GM23338 (cell line): ENCODE results near the gene A1BG. TPM values are rescaled to one million over a fixed set of nuclear protein-coding genes. Genes with fewer than 3 reads are reported as not detected.
"Not testable (repeated sequence)": the region's sequence is repeated elsewhere in the genome, so short reads cannot be mapped to it uniquely, and the experiment has no call there.

Experiments
- ATAC-seq: fragments of 200-7000 bp; cut with Tn5 transposase; 3 replicates; pipeline ENCODE4 v1.9.1; 2020
- DNase-seq: peaks from one replicate; pipeline ENCODE4 v3.0.0-alpha.2; 2015; ENCODE audit warnings: low spot score
- H2AFZ ChIP-seq: fragments of 200-600 bp; sonication (generic); 2 replicates; pipeline ENCODE4 v1.8.0; 2016; ENCODE audit warnings: antibody characterized with exemption, mild to moderate bottlenecking, moderate library complexity
- H3F3A ChIP-seq: fragments of 200-600 bp; sonication (generic); replicated peaks from 2 replicates; pipeline ENCODE4 v1.8.0; 2017; ENCODE audit warnings: antibody characterized with exemption, mixed run types, low read depth
- H3K27ac ChIP-seq: fragments of 200-600 bp; sonication (generic); 2 replicates; pipeline ENCODE4 v1.6.1; 2016; ENCODE audit warnings: low read depth
- H3K27me3 ChIP-seq: fragments of 200-600 bp; sonication (generic); 2 replicates; pipeline ENCODE4 v1.8.0; 2016; ENCODE audit warnings: mild to moderate bottlenecking, mixed run types, moderate library complexity; ENCODE audit not compliant: insufficient read depth
- H3K36me3 ChIP-seq: fragments of 200-600 bp; sonication (generic); 2 replicates; pipeline ENCODE4 v1.8.0; 2016; ENCODE audit warnings: mild to moderate bottlenecking; ENCODE audit not compliant: insufficient read depth
- H3K4me1 ChIP-seq: fragments of 200-600 bp; sonication (generic); 2 replicates; pipeline ENCODE4 v1.8.0; 2016; ENCODE audit warnings: mild to moderate bottlenecking, moderate library complexity; ENCODE audit not compliant: insufficient read depth
- H3K4me2 ChIP-seq: fragments of 200-600 bp; sonication (generic); 2 replicates; pipeline ENCODE4 v1.7.1; 2017; ENCODE audit warnings: mixed run types
- H3K4me3 ChIP-seq: fragments of 200-600 bp; sonication (generic); 2 replicates; pipeline ENCODE4 v1.6.1; 2016; ENCODE audit warnings: mixed run types
- H3K79me2 ChIP-seq: fragments of 200-600 bp; sonication (generic); replicated peaks from 2 replicates; pipeline ENCODE4 v1.8.0; 2017; ENCODE audit warnings: mild to moderate bottlenecking; ENCODE audit not compliant: insufficient read depth
- H3K9me2 ChIP-seq: fragments of 200-600 bp; sonication (generic); 2 replicates; pipeline ENCODE4 v1.8.0; 2017; ENCODE audit not compliant: insufficient read depth
- H4K20me1 ChIP-seq: fragments of 200-600 bp; sonication (generic); replicated peaks from 2 replicates; pipeline ENCODE4 v1.8.0; 2017; ENCODE audit warnings: mild to moderate bottlenecking; ENCODE audit not compliant: insufficient read depth
- H3K27ac Mint-ChIP-seq: 2 replicates; pipeline ENCODE4 v1.8.0; 2020; ENCODE audit warnings: inconsistent platforms, mild to moderate bottlenecking, moderate library complexity, mixed read lengths
- H3K27me3 Mint-ChIP-seq: 3 replicates; pipeline ENCODE4 v1.8.0; 2022; ENCODE audit warnings: low read depth, mild to moderate bottlenecking, moderate library complexity, mixed read lengths, inconsistent platforms; ENCODE audit not compliant: insufficient read depth, poor library complexity
- H3K36me3 Mint-ChIP-seq: 3 replicates; pipeline ENCODE4 v1.8.0; 2021; ENCODE audit warnings: low read depth, mild to moderate bottlenecking, inconsistent platforms, moderate library complexity, mixed read lengths
- H3K4me1 Mint-ChIP-seq: 3 replicates; pipeline ENCODE4 v1.8.0; 2020; ENCODE audit warnings: mild to moderate bottlenecking, inconsistent platforms, mixed read lengths
- H3K4me3 Mint-ChIP-seq: 3 replicates; pipeline ENCODE4 v1.8.0; 2021; ENCODE audit warnings: moderate library complexity, mild to moderate bottlenecking, inconsistent platforms, mixed read lengths
- H3K9me3 Mint-ChIP-seq: 3 replicates; pipeline ENCODE4 v1.8.0; 2020; ENCODE audit warnings: moderate library complexity, mild to moderate bottlenecking, inconsistent platforms, mixed read lengths
- EZH2 ChIP-seq: fragments of 200-600 bp; sonication (generic); IDR thresholded peaks from one replicate; pipeline ENCODE4 v1.8.0; 2017; ENCODE audit warnings: antibody characterized with exemption, mild to moderate bottlenecking, low read depth; ENCODE audit not compliant: unreplicated experiment
- EZH2phosphoT487 ChIP-seq: fragments of 200-600 bp; sonication (generic); IDR thresholded peaks from one replicate; pipeline ENCODE4 v1.8.1; 2018; ENCODE audit warnings: antibody characterized with exemption; ENCODE audit not compliant: unreplicated experiment
- NANOG ChIP-seq: IDR thresholded peaks from 2 replicates; pipeline ENCODE4 v1.6.1; 2016; ENCODE audit warnings: antibody characterized with exemption, borderline replicate concordance
- POLR2AphosphoS5 ChIP-seq: IDR thresholded peaks from 2 replicates; pipeline ENCODE4 v1.6.1; 2016; ENCODE audit warnings: antibody characterized with exemption, low read depth
- STAT1 ChIP-seq: IDR thresholded peaks from one replicate; pipeline ENCODE4 v1.6.1; 2016; ENCODE audit warnings: antibody characterized with exemption; ENCODE audit not compliant: unreplicated experiment
- ZNF331 ChIP-seq: fragments of 250-450 bp; sonication (Bioruptor Pico); IDR thresholded peaks from 2 replicates; pipeline ENCODE4 v1.5.0; 2020; ENCODE audit warnings: low read depth, mild to moderate bottlenecking, moderate library complexity
- polyA plus RNA-seq: library from polyadenylated mRNA; unstranded; fragments of >200 nt; fragmentation: Nextera tagmentation; extraction: Ambion mirVana; gene quantifications from 2 replicates; pipeline ENCODE4 v1.2.1, GENCODE V29; 2016
- total RNA-seq: library from RNA; depleted of rRNA; stranded (reverse); fragments of >200 nt; shearing (Covaris generic); gene quantifications from 2 replicates; pipeline ENCODE4 v1.2.3, GENCODE V29; 2014
- TF ChIP-seq, protein P1 (sequence below): IDR thresholded peaks from one replicate; pipeline ENCODE4 v1.6.1; 2018; ENCODE audit warnings: antibody characterized with exemption; ENCODE audit not compliant: unreplicated experiment
- TF ChIP-seq, protein P2 (sequence below): fragments of 250-450 bp; sonication (Bioruptor Pico); IDR thresholded peaks from 2 replicates; pipeline ENCODE4 v1.5.0; 2020; ENCODE audit warnings: mild to moderate bottlenecking, moderate library complexity
- TF ChIP-seq, protein P3 (sequence below), 2 experiments: fragments of 200-600 bp in 1 of 2; sonication (generic) in 1 of 2; conservative IDR thresholded peaks; 2 replicates each; pipeline versions ENCODE4 v1.5.1 to v1.6.1; 2016 to 2017; ENCODE audit warnings: antibody characterized with exemption in 2 of 2, low read depth in 2 of 2, mild to moderate bottlenecking in 2 of 2, moderate library complexity in 1 of 2
- TF ChIP-seq, protein P4 (sequence below): IDR thresholded peaks from 2 replicates; pipeline ENCODE4 v1.6.1; 2016; ENCODE audit warnings: antibody characterized with exemption

A1BG gene
- total and polyA plus RNA-seq, 2 experiments from 2014 or later: 17.7 to 43.5 TPM

DNA sequence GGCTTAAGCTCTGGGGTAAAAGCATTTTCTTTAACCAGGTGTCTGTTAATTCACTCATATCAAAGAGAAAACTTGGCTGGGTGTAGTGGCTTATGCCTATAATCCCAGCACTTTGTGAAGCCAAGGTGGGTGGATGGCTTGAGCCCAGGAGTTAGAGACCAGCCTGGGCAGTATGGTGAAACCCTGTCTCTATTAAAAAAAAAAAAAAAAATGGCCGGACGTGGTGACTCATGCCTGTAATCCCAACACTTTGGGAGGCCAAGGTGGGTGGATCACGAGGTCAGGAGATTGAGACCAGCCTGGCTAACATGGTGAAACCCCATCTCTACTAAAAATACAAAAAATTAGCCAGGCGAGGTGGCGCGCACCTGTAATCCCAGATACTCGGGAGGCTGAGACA lies 23.4 kb upstream of the A1BG start:
- H3K4me3 Mint-ChIP-seq, ATAC-seq: not testable (repeated sequence)

DNA sequence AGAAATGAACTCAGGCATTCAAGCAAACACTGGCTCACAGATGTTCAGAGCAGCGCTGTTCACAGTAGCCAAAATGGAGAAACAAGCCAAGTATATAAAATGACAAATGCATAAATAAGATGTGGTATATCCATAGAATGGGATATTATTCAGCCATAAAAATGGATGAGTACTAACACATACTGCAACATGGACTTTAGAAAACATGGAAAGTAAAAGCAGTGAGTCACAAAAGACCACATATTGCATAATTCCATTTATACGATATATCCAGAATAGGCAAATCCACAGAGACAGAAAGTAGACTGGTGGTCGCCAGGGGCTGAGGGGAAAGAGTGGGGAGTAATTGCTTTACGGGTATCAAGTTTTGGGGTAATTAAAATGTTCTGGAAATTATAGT lies 20.9 kb upstream of the A1BG start:
- Histone ChIP-seq H3K4me2 (no peak overlapping the region), H4K20me1 (no peaks in the 10 kb centered on the region), H3K36me3 (no peaks in the 10 kb centered on the region), H3F3A (no peaks in the 10 kb centered on the region), H3K4me3 (no peak overlapping the region), H3K4me1 (no peaks in the 10 kb centered on the region), H3K27me3 (no peaks in the 10 kb centered on the region), H3K27ac (no peak overlapping the region), H3K9me2 (no peaks in the 10 kb centered on the region), H2AFZ (no peak overlapping the region), H3K79me2 (no peaks in the 10 kb centered on the region)
- DNase-seq: no peak
- ATAC-seq: no peak
- no peak overlapping the region for H3K27ac Mint-ChIP-seq
- no peaks in the 10 kb centered on the region; the same call in 2 of the 3 replicates for H3K4me1 Mint-ChIP-seq
- no peak overlapping the region for H3K4me3 Mint-ChIP-seq
- H3K9me3 Mint-ChIP-seq: no peaks in the 10 kb centered on the region
- H3K27me3 Mint-ChIP-seq: peaks cover 10% of the 10 kb centered on the region
- H3K36me3 Mint-ChIP-seq: no peaks in the 10 kb centered on the region
- TF ChIP-seq, protein P1, sequence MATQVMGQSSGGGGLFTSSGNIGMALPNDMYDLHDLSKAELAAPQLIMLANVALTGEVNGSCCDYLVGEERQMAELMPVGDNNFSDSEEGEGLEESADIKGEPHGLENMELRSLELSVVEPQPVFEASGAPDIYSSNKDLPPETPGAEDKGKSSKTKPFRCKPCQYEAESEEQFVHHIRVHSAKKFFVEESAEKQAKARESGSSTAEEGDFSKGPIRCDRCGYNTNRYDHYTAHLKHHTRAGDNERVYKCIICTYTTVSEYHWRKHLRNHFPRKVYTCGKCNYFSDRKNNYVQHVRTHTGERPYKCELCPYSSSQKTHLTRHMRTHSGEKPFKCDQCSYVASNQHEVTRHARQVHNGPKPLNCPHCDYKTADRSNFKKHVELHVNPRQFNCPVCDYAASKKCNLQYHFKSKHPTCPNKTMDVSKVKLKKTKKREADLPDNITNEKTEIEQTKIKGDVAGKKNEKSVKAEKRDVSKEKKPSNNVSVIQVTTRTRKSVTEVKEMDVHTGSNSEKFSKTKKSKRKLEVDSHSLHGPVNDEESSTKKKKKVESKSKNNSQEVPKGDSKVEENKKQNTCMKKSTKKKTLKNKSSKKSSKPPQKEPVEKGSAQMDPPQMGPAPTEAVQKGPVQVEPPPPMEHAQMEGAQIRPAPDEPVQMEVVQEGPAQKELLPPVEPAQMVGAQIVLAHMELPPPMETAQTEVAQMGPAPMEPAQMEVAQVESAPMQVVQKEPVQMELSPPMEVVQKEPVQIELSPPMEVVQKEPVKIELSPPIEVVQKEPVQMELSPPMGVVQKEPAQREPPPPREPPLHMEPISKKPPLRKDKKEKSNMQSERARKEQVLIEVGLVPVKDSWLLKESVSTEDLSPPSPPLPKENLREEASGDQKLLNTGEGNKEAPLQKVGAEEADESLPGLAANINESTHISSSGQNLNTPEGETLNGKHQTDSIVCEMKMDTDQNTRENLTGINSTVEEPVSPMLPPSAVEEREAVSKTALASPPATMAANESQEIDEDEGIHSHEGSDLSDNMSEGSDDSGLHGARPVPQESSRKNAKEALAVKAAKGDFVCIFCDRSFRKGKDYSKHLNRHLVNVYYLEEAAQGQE: no peak
- no peak for TF ChIP-seq ZNF331 (CRISPR knock-in tag)
- TF ChIP-seq STAT1: no peak
- no peak for TF ChIP-seq EZH2
- no peak for TF ChIP-seq EZH2phosphoT487
- TF ChIP-seq, protein P2, sequence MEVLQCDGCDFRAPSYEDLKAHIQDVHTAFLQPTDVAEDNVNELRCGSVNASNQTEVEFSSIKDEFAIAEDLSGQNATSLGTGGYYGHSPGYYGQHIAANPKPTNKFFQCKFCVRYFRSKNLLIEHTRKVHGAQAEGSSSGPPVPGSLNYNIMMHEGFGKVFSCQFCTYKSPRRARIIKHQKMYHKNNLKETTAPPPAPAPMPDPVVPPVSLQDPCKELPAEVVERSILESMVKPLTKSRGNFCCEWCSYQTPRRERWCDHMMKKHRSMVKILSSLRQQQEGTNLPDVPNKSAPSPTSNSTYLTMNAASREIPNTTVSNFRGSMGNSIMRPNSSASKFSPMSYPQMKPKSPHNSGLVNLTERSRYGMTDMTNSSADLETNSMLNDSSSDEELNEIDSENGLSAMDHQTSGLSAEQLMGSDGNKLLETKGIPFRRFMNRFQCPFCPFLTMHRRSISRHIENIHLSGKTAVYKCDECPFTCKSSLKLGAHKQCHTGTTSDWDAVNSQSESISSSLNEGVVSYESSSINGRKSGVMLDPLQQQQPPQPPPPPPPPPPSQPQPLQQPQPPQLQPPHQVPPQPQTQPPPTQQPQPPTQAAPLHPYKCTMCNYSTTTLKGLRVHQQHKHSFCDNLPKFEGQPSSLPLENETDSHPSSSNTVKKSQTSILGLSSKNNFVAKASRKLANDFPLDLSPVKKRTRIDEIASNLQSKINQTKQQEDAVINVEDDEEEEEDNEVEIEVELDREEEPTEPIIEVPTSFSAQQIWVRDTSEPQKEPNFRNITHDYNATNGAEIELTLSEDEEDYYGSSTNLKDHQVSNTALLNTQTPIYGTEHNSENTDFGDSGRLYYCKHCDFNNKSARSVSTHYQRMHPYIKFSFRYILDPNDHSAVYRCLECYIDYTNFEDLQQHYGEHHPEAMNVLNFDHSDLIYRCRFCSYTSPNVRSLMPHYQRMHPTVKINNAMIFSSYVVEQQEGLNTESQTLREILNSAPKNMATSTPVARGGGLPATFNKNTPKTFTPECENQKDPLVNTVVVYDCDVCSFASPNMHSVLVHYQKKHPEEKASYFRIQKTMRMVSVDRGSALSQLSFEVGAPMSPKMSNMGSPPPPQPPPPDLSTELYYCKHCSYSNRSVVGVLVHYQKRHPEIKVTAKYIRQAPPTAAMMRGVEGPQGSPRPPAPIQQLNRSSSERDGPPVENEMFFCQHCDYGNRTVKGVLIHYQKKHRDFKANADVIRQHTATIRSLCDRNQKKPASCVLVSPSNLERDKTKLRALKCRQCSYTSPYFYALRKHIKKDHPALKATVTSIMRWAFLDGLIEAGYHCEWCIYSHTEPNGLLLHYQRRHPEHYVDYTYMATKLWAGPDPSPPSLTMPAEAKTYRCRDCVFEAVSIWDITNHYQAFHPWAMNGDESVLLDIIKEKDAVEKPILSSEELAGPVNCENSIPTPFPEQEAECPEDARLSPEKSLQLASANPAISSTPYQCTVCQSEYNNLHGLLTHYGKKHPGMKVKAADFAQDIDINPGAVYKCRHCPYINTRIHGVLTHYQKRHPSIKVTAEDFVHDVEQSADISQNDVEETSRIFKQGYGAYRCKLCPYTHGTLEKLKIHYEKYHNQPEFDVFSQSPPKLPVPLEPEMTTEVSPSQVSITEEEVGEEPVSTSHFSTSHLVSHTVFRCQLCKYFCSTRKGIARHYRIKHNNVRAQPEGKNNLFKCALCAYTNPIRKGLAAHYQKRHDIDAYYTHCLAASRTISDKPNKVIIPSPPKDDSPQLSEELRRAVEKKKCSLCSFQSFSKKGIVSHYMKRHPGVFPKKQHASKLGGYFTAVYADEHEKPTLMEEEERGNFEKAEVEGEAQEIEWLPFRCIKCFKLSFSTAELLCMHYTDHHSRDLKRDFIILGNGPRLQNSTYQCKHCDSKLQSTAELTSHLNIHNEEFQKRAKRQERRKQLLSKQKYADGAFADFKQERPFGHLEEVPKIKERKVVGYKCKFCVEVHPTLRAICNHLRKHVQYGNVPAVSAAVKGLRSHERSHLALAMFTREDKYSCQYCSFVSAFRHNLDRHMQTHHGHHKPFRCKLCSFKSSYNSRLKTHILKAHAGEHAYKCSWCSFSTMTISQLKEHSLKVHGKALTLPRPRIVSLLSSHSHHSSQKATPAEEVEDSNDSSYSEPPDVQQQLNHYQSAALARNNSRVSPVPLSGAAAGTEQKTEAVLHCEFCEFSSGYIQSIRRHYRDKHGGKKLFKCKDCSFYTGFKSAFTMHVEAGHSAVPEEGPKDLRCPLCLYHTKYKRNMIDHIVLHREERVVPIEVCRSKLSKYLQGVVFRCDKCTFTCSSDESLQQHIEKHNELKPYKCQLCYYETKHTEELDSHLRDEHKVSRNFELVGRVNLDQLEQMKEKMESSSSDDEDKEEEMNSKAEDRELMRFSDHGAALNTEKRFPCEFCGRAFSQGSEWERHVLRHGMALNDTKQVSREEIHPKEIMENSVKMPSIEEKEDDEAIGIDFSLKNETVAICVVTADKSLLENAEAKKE (CRISPR knock-in tag): no peak
- no peak for TF ChIP-seq POLR2AphosphoS5
- TF ChIP-seq, protein P3, sequence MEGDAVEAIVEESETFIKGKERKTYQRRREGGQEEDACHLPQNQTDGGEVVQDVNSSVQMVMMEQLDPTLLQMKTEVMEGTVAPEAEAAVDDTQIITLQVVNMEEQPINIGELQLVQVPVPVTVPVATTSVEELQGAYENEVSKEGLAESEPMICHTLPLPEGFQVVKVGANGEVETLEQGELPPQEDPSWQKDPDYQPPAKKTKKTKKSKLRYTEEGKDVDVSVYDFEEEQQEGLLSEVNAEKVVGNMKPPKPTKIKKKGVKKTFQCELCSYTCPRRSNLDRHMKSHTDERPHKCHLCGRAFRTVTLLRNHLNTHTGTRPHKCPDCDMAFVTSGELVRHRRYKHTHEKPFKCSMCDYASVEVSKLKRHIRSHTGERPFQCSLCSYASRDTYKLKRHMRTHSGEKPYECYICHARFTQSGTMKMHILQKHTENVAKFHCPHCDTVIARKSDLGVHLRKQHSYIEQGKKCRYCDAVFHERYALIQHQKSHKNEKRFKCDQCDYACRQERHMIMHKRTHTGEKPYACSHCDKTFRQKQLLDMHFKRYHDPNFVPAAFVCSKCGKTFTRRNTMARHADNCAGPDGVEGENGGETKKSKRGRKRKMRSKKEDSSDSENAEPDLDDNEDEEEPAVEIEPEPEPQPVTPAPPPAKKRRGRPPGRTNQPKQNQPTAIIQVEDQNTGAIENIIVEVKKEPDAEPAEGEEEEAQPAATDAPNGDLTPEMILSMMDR (conservative IDR thresholded peaks at IDR 0.05; ENCODE audit: low read depth in 2 of 2): no peak
- TF ChIP-seq, protein P4, sequence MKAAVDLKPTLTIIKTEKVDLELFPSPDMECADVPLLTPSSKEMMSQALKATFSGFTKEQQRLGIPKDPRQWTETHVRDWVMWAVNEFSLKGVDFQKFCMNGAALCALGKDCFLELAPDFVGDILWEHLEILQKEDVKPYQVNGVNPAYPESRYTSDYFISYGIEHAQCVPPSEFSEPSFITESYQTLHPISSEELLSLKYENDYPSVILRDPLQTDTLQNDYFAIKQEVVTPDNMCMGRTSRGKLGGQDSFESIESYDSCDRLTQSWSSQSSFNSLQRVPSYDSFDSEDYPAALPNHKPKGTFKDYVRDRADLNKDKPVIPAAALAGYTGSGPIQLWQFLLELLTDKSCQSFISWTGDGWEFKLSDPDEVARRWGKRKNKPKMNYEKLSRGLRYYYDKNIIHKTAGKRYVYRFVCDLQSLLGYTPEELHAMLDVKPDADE: no peak
- TF ChIP-seq NANOG: no peak

More for the DNA sequence above, 23.4 kb upstream of the A1BG start:
- not testable (repeated sequence) for DNase-seq, H3K4me2 ChIP-seq, H2AFZ ChIP-seq, H3K9me2 ChIP-seq, H4K20me1 ChIP-seq, H3K27ac Mint-ChIP-seq, H3K4me1 ChIP-seq, H3K27ac ChIP-seq, H3K36me3 ChIP-seq, H3K4me1 Mint-ChIP-seq, H3K27me3 ChIP-seq, H3F3A ChIP-seq, H3K36me3 Mint-ChIP-seq, H3K79me2 ChIP-seq, H3K9me3 Mint-ChIP-seq, H3K4me3 ChIP-seq
- peaks cover 15% of the 10 kb centered on the region for H3K27me3 Mint-ChIP-seq
